H1 (cell line): ENCODE measurements around the gene LCAT. TPM values are rescaled to one million over a fixed set of nuclear protein-coding genes. Genes with fewer than 3 reads are reported as not detected.

Source experiments
- CTCF ChIA-PET: fragments of 300-600 bp; sonication (Branson Sonifier 250); formaldehyde crosslinking; loops from one replicate; lab custom pipeline; 2021; ENCODE audit not compliant: partially characterized antibody; lab: Charles Lee
- POLR2A ChIA-PET: fragments of 300-600 bp; sonication (Branson Sonifier 250); formaldehyde crosslinking; loops from one replicate; lab custom pipeline; 2021; ENCODE audit warnings: inconsistent platforms; ENCODE audit not compliant: partially characterized antibody; lab: Charles Lee
- DNase-seq, 2 experiments: peaks; one replicate each; pipeline versions ENCODE4 v3.0.0 to v3.0.0-alpha.2; 2010 to 2022; ENCODE audit warnings: low spot score in 2 of 2, low read depth in 1 of 2, mixed read lengths in 1 of 2
- FAIRE-seq: peaks from 2 replicates; lab custom pipeline; 2011; peaks lifted over from hg19 to GRCh38; lab: Jason Lieb, UNC
- H2AFZ ChIP-seq: 2 replicates; pipeline ENCODE4 v1.8.1; 2012; ENCODE audit warnings: low read length, inconsistent platforms
- H2AK5ac ChIP-seq: 2 replicates; pipeline ENCODE4 v1.6.1; 2013; ENCODE audit warnings: low read depth, low read length
- H2BK120ac ChIP-seq: replicated peaks from 2 replicates; pipeline ENCODE3; 2013; ENCODE audit warnings: low read depth, low read length, inconsistent platforms
- H2BK12ac ChIP-seq: 2 replicates; pipeline ENCODE4 v1.6.1; 2013; ENCODE audit warnings: low read depth, low read length
- H2BK15ac ChIP-seq: 2 replicates; pipeline ENCODE4 v1.6.1; 2013; ENCODE audit warnings: low read length
- H2BK20ac ChIP-seq: 2 replicates; pipeline ENCODE4 v1.6.1; 2013; ENCODE audit warnings: low read length
- H2BK5ac ChIP-seq: 2 replicates; pipeline ENCODE4 v1.6.1; 2013; ENCODE audit warnings: low read depth, low read length
- H3K14ac ChIP-seq: 2 replicates; pipeline ENCODE4 v1.6.1; 2013; ENCODE audit warnings: inconsistent platforms; ENCODE audit not compliant: insufficient read length
- H3K18ac ChIP-seq: 2 replicates; pipeline ENCODE4 v1.6.1; 2013; ENCODE audit warnings: low read length; ENCODE audit errors: extremely low read depth
- H3K23ac ChIP-seq: 2 replicates; pipeline ENCODE4 v1.6.1; 2013; ENCODE audit warnings: inconsistent platforms; ENCODE audit not compliant: insufficient read length
- H3K23me2 ChIP-seq: 2 replicates; pipeline ENCODE4 v1.6.1; 2013; ENCODE audit warnings: low read depth, low read length
- H3K27ac ChIP-seq: 2 replicates; pipeline ENCODE4 v1.6.1; 2011; ENCODE audit warnings: low read depth, low read length, inconsistent platforms
- H3K27me3 ChIP-seq, 4 experiments: replicated peaks in 1 of 4; 1 replicate in 1 of 4; 2 replicates in 3 of 4; pipeline versions ENCODE4 v1.6.1 to v1.8.1; 2011 to 2013; ENCODE audit warnings: low read length in 3 of 4, mild to moderate bottlenecking in 3 of 4, inconsistent platforms in 2 of 4, mixed read lengths in 2 of 4, moderate library complexity in 1 of 4; ENCODE audit not compliant: control insufficient read depth in 3 of 4, insufficient read depth in 3 of 4; ENCODE audit errors: extremely low read depth in 1 of 4
- H3K36me3 ChIP-seq, 4 experiments: 2 replicates each; pipeline versions ENCODE4 v1.6.1 to v1.8.1; 2011 to 2013; ENCODE audit warnings: mild to moderate bottlenecking in 4 of 4, low read length in 3 of 4, moderate library complexity in 2 of 4, control low read depth in 1 of 4, inconsistent platforms in 1 of 4; ENCODE audit not compliant: insufficient read depth in 4 of 4, control insufficient read depth in 2 of 4
- H3K4ac ChIP-seq: replicated peaks from 2 replicates; pipeline ENCODE3; 2013; ENCODE audit warnings: low read length, low read depth, mixed read lengths, inconsistent platforms; ENCODE audit not compliant: insufficient read length
- H3K4me1 ChIP-seq, 4 experiments: replicated peaks in 1 of 4; 1 replicate in 1 of 4; 2 replicates in 3 of 4; pipeline versions ENCODE4 v1.6.1 to v1.8.1; 2011 to 2013; ENCODE audit warnings: low read length in 3 of 4, inconsistent platforms in 2 of 4, mixed read lengths in 1 of 4; ENCODE audit not compliant: insufficient read depth in 4 of 4, control insufficient read depth in 3 of 4
- H3K4me2 ChIP-seq, 2 experiments: 2 replicates each; pipeline versions ENCODE4 v1.6.1 to v1.8.1; 2011 to 2013; ENCODE audit warnings: low read depth in 2 of 2, low read length in 2 of 2, control low read depth in 1 of 2, inconsistent platforms in 1 of 2, mild to moderate bottlenecking in 1 of 2; ENCODE audit not compliant: insufficient read depth in 1 of 2
- H3K4me3 ChIP-seq, 4 experiments: fragments of 200-600, 300-600 bp in 1 of 4; sonication (generic), shearing (Covaris generic), sonication (Bioruptor Twin) in 1 of 4; 2 replicates each; pipeline versions ENCODE4 v1.5.1 to v1.8.1; 2011 to 2016; ENCODE audit warnings: low read length in 4 of 4, low read depth in 3 of 4, control low read depth in 2 of 4, inconsistent platforms in 2 of 4, mild to moderate bottlenecking in 2 of 4, mixed read lengths in 1 of 4, moderate library complexity in 1 of 4; ENCODE audit not compliant: insufficient read depth in 2 of 4; ENCODE audit errors: extremely low read depth in 1 of 4
- H3K56ac ChIP-seq: replicated peaks from 2 replicates; pipeline ENCODE3; 2013; ENCODE audit warnings: low read depth, mild to moderate bottlenecking, mixed read lengths, low read length, inconsistent platforms; ENCODE audit not compliant: insufficient read length
- H3K79me1 ChIP-seq: 2 replicates; pipeline ENCODE4 v1.6.1; 2013; ENCODE audit warnings: low read depth, low read length, control low read depth
- H3K79me2 ChIP-seq, 2 experiments: 2 replicates each; pipeline versions ENCODE4 v1.6.1 to v1.8.1; 2012 to 2013; ENCODE audit warnings: low read length in 2 of 2, mild to moderate bottlenecking in 2 of 2, inconsistent platforms in 1 of 2; ENCODE audit not compliant: insufficient read depth in 2 of 2, control insufficient read depth in 1 of 2
- H3K9ac ChIP-seq, 4 experiments: replicated peaks in 1 of 4; 1 replicate in 1 of 4; 2 replicates in 3 of 4; pipeline versions ENCODE4 v1.6.1 to v1.8.1; 2011 to 2013; ENCODE audit warnings: low read depth in 3 of 4, low read length in 3 of 4, control low read depth in 2 of 4, mild to moderate bottlenecking in 2 of 4, moderate library complexity in 2 of 4, inconsistent platforms in 1 of 4; ENCODE audit errors: extremely low read depth in 1 of 4
- H3K9me3 ChIP-seq, 2 experiments: 2 replicates each; pipeline versions ENCODE4 v1.6.1 to v1.8.1; 2012 to 2013; ENCODE audit warnings: mild to moderate bottlenecking in 2 of 2, moderate library complexity in 2 of 2, control low read depth in 1 of 2, inconsistent platforms in 1 of 2, low read depth in 1 of 2, low read length in 1 of 2, mixed read lengths in 1 of 2; ENCODE audit not compliant: insufficient read depth in 2 of 2
- H4K20me1 ChIP-seq, 2 experiments: replicated peaks in 1 of 2; 2 replicates each; pipeline versions ENCODE3 to v1.8.1; 2011 to 2013; ENCODE audit warnings: inconsistent platforms in 2 of 2, low read length in 2 of 2, mild to moderate bottlenecking in 1 of 2; ENCODE audit not compliant: insufficient read depth in 2 of 2, control insufficient read depth in 1 of 2
- H4K5ac ChIP-seq: 2 replicates; pipeline ENCODE4 v1.6.1; 2013; ENCODE audit warnings: low read length, low read depth, mixed read lengths, inconsistent platforms; ENCODE audit not compliant: insufficient read length
- H4K8ac ChIP-seq: 2 replicates; pipeline ENCODE4 v1.8.0; 2013; ENCODE audit warnings: mild to moderate bottlenecking, moderate library complexity, low read length, inconsistent platforms; ENCODE audit not compliant: insufficient read depth; ENCODE audit errors: extremely low read depth
- H4K91ac ChIP-seq: replicated peaks from 2 replicates; pipeline ENCODE3; 2013; ENCODE audit warnings: low read length, mixed read lengths, inconsistent platforms; ENCODE audit not compliant: insufficient read length
- FOSL1 ChIP-seq: IDR thresholded peaks from 2 replicates; pipeline ENCODE4 v1.6.1; 2011; ENCODE audit warnings: mild to moderate bottlenecking, low read depth, low read length, moderate library complexity; ENCODE audit not compliant: insufficient read depth
- GTF2F1 ChIP-seq: IDR thresholded peaks from 2 replicates; pipeline ENCODE4 v1.6.1; 2012; ENCODE audit warnings: low read depth, low read length, improper control_type of control experiment, borderline replicate concordance
- HDAC2 ChIP-seq, 2 experiments: fragments of 300-600 bp in 1 of 2; sonication (generic) in 1 of 2; IDR thresholded peaks; 2 replicates each; pipeline ENCODE4 v1.6.1; 2011 to 2012; ENCODE audit warnings: low read depth in 2 of 2, low read length in 2 of 2, mild to moderate bottlenecking in 2 of 2, moderate library complexity in 2 of 2, borderline replicate concordance in 1 of 2, inconsistent platforms in 1 of 2
- KDM5A ChIP-seq: fragments of 200-600 bp; IDR thresholded peaks from 2 replicates; pipeline ENCODE4 v1.7.1; 2012; ENCODE audit warnings: mild to moderate bottlenecking, low read length, inconsistent platforms, mixed read lengths
- NANOG ChIP-seq: IDR thresholded peaks from 2 replicates; pipeline ENCODE4 v1.6.1; 2011; ENCODE audit warnings: low read length, low read depth, mild to moderate bottlenecking, inconsistent platforms; ENCODE audit not compliant: insufficient read depth, poor library complexity, severe bottlenecking
- POLR2A ChIP-seq, 2 experiments: IDR thresholded peaks; 1 replicate in 1 of 2; 2 replicates in 1 of 2; pipeline ENCODE4 v1.6.1; 2011; ENCODE audit warnings: low read depth in 2 of 2, low read length in 2 of 2, mild to moderate bottlenecking in 2 of 2; ENCODE audit errors: control extremely low read depth in 1 of 2
- SP2 ChIP-seq: IDR thresholded peaks from 2 replicates; pipeline ENCODE4 v1.6.1; 2012; ENCODE audit warnings: mild to moderate bottlenecking, low read length, inconsistent platforms
- TAF1 ChIP-seq: IDR thresholded peaks from 2 replicates; pipeline ENCODE4 v1.6.1; 2011; ENCODE audit warnings: mild to moderate bottlenecking, low read depth, low read length
- TCF12 ChIP-seq: IDR thresholded peaks from 2 replicates; pipeline ENCODE4 v1.6.1; 2011; ENCODE audit warnings: low read depth, mild to moderate bottlenecking, low read length
- WGBS, 2 experiments: shearing (Covaris generic) in 1 of 2; methylation state at CpG; one replicate each; pipeline versions ENCODE4 v1.1.6 to v1.1.7; 2013 to 2015; ENCODE audit warnings: low lambda C conversion rate in 2 of 2, mixed read lengths in 2 of 2, inconsistent platforms in 1 of 2, low coverage in 1 of 2, missing lambda C conversion rate in 1 of 2; ENCODE audit not compliant: insufficient replicate concordance in 2 of 2, insufficient coverage in 1 of 2, insufficient read length in 1 of 2; ENCODE audit errors: extremely low coverage in 1 of 2, missing lambda C conversion rate in 1 of 2; 5-methylcytosine and 5-hydroxymethylcytosine counted together
- polyA plus RNA-seq, 7 experiments: library from polyadenylated mRNA; depleted of rRNA in 3 of 7; stranded (reverse) in 5 of 7; unstranded in 2 of 7; fragments of >200 nt in 5 of 7; fragments of 200-250 nt in 2 of 7; gene quantifications; 1 replicate in 5 of 7; 2 replicates in 1 of 7; 4 replicates in 1 of 7; pipeline versions ENCODE4 v1.2.1 to v1.2.3, GENCODE V29; 2011 to 2013; ENCODE audit warnings: missing spikeins in 2 of 7, mixed read lengths in 2 of 7
- total RNA-seq: library from RNA; stranded (reverse); fragmentation: NEBNext Ultra II Directional; extraction: Animal tissue kit (Norgen Biotek cat#: 25700); gene quantifications from 2 replicates; pipeline ENCODE4 v1.2.1, GENCODE V29; 2021

Gene LCAT
- total and polyA plus RNA-seq, 2 of the 8 experiments (the other 6 are each of a cell fraction or from before 2014, with no cell fraction given), result 9.4 to 19.6 TPM

- WGBS, 2 experiments, result 66% methylated on average over 3 of the region's 3 CpGs; no CpG with 5 or more reads in 1 of the 2 experiments
- Histone ChIP-seq H3K79me1 (peaks cover 20% of the 10 kb centered on the region; the same call in 1 of the 2 replicates), H3K56ac (no peak overlapping the region), H3K27ac (peak overlapping the region; percentile 45), H4K91ac (peak overlapping the region; percentile 76), H3K79me2 (peaks cover 0 to 4% of the 10 kb centered on the region in 2 experiments; a peak in 2 of 4 replicates), H3K4me3 (peak overlapping the region in 2 of 4 experiments; percentile 8 to 67; a peak in 3 of 8 replicates), H3K23me2 (peaks cover 7% of the 10 kb centered on the region; the same call in 1 of the 2 replicates), H2AK5ac (peak overlapping the region; percentile 71), H4K8ac (no peak overlapping the region; the same call in 1 of the 2 replicates), H4K20me1 (peaks cover 0 to 21% of the 10 kb centered on the region in 2 experiments), H2BK15ac (peak overlapping the region; percentile 90; the same call in 1 of the 2 replicates), H4K5ac (peak overlapping the region; percentile 33), H2BK5ac (peak overlapping the region; percentile 90; the same call in 1 of the 2 replicates), H3K4me2 (peak overlapping the region; percentile 75 to 77), H3K18ac (peak overlapping the region; percentile 75; the same call in 1 of the 2 replicates), H3K4ac (peak overlapping the region; percentile 8), H2AFZ (no peak overlapping the region), H3K9me3 (no peaks in the 10 kb centered on the region), H3K9ac (peak overlapping the region in 3 of 4 experiments; percentile 14 to 60 (median 41); a peak in 6 of 7 replicates), H3K23ac (no peak overlapping the region), H2BK20ac (no peak overlapping the region), H3K27me3 (no peaks in the 10 kb centered on the region), H3K36me3 (peaks cover under 1 to 9% (median 5%) of the 10 kb centered on the region in 4 experiments; a peak in 5 of 8 replicates), H2BK120ac (peak overlapping the region; percentile 14), H2BK12ac (peak overlapping the region; percentile 85; the same call in 1 of the 2 replicates), H3K4me1 (peaks cover 6 to 25% (median 19%) of the 10 kb centered on the region in 4 experiments), H3K14ac (peak overlapping the region; percentile 37)
- no peak for TF ChIP-seq HDAC2 (IDR thresholded peaks at IDR 0.05; ENCODE audit: borderline replicate concordance in 1 of 2, low read depth in 2 of 2, low read length in 2 of 2)
- TF ChIP-seq TAF1, result 0 out of 2 replicates have a peak, but pooled peaks have one; percentile 19
- TF ChIP-seq SP2, result no peak
- TF ChIP-seq FOSL1, result no peak
- TF ChIP-seq POLR2A (IDR thresholded peaks at IDR 0.05; ENCODE audit: control extremely low read depth in 1 of 2, low read depth in 2 of 2, low read length in 2 of 2), result peak in 1 of 2 experiments; percentile 46; a peak in 2 of 3 replicates
- TF ChIP-seq KDM5A, result no peak
- no peak for TF ChIP-seq GTF2F1
- no peak for TF ChIP-seq NANOG
- no peak for TF ChIP-seq TCF12
- DNase-seq (no peak), FAIRE-seq (no peak)
- POLR2A ChIA-PET, result interaction anchor here (0.7 to 3.9 kb wide), 10 partner anchors 11 to 271 kb away, joined by 3 to 26 read pairs (median 5); partner anchors contain the start of genes DDX28, DUS2, LCAT and PSMB10
- CTCF ChIA-PET, result interaction anchor here (0.8 to 10.9 kb wide), 7 partner anchors 14 to 420 kb away, joined by 3 to 90 read pairs (median 3); partner anchors contain the start of genes DPEP3 and LCAT
Observed at GRCh38 chr16:67966549-67967182, 22.7 kb upstream of the LCAT start.
